Activated CD4-positive, alpha-beta T cell treated with anti-CD3 and anti-CD28 coated beads, Interleukin-2, amount 50 U/mL, for 24 hours (primary cell): ENCODE data around the gene TUBB6.

Experiments
- DNase-seq, 2 donors: peaks; one replicate each; pipeline ENCODE4 v3.0.0-alpha.2; 2020; ENCODE audit warnings: low read depth in 1 of 2, low spot score in 1 of 2

TUBB6 gene

GRCh38 chr18:12335503-12335902 lies 27.5 kb downstream of the TUBB6 start:
- no peak for DNase-seq

- no peak for DNase-seq
These were observed 28.2 kb downstream of the TUBB6 start for GRCh38 chr18:12336171-12336613.

GRCh38 chr18:12336887-12337286 lies 28.8 kb downstream of the TUBB6 start:
- no peak for DNase-seq

DNA sequence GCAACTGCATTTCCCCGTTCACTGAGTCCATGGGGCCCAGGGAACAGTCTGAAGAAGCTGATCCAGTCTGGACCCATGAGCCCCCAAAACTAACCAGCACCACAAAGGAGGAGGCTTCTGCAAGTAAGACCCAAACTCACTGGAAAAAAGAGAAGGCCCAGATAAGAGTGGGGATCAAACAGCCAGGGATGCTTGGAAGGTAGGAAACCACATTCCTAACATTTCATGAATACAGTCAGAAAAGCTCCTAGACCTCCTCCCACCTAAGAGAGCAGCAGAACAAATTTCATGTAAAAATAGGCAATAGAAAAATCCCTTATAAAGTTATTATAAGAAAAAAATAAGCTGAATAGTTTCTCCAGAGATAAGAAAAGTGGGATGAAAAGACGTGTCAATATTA lies 30.3 kb downstream of the TUBB6 start:
- DNase-seq: no peak

DNA sequence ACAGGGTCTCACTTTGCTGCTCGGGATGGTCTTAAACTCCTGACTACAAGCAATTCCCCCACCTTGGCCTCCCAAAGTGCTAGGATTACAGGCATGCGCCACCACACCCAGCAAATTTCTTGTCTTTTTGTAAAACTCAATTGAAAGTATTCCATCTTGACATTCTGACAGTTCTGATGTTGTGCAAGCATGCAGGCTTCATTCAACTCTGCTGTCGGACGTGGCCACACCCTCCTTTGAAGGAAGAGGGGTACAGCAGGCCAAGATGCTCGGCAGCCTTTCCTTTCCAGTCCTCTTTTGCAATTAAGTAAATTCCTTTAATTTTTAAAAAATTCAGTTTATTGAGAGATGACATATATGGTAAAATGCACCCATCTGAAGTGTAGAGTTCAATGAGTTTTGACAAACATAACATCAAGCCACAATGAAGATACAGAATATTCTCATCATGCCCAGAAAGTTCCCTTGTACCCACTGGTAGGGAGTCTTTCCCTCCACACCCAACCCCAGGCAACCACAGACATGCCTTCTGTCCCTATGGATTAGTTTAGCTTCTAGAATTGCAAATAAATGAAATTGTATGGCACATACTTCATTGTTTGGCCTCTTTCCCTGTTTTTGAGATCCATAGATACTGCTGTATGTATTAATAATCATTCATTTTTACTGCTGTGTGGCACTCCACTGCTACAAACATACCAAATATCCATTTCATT lies 33.1 kb downstream of the TUBB6 start:
- DNase-seq: no peak

GRCh38 chr18:12342661-12343060 lies 34.6 kb downstream of the TUBB6 start:
- no peak for DNase-seq

DNA sequence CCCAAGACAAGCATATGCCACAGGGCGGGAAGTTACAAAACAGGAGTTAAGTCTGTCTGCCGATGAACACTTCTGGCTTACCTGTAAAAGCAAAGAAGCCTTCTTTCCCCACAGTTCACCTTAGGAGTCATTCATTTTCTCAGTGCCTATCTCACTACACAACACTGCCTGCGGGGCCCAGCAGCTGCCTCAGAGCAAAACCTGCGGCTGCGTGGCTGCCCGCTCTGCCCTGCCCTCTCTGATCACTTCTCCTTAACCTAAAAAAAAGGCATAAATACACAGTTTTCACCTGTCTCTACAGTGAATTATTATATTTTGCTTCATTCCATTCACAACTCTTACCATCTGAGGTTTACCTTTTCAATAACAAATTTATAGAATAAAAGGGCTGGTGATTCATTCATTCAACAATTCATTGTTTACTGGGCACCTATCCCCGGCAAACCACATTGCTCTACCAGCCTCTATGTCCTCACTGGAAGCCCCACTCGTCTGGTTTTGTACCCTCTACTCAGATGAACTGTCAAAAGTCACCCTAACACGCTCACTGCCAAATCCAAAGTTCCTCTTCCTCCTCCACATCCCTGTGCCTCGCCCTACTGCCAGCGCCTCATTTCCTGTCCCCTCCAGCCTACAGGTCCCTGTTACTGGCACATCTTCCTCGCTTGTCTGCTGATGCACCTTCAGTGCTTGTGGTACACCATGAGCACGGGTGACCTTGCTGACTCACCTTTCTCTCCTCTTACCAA lies 37.6 kb downstream of the TUBB6 start:
- no peak for DNase-seq

- DNase-seq: no peak
These were observed 38.2 kb downstream of the TUBB6 start for GRCh38 chr18:12346240-12346565.

DNA sequence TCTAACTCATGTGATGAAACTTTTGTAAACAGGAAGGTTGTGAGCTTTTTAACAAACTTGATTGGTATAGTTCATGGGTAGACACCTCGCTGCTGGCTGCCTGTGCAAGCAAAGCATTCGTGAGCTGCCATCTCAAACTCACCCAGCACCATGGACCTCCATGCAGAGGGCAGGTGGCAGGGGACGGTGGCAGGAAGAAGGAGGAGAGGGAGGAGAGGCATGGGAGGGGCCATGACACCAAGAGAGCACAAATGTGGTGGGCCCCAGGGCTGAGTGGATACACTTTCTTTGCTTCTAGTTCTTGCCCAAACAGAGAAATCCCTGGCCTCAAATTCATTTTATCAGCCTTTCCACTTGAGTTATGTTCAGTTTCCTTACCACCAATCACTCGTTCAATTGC lies 39.9 kb downstream of the TUBB6 start:
- DNase-seq: no peak

GRCh38 chr18:12352188-12352587 lies 44.1 kb downstream of the TUBB6 start:
- no peak for DNase-seq

GRCh38 chr18:12359515-12359927 lies 51.5 kb downstream of the TUBB6 start:
- DNase-seq: no peak

- no peak for DNase-seq
These were observed 53.8 kb downstream of the TUBB6 start for GRCh38 chr18:12361770-12362378.

GRCh38 chr18:12362473-12363174 lies 54.6 kb downstream of the TUBB6 start:
- DNase-seq: no peak

DNA sequence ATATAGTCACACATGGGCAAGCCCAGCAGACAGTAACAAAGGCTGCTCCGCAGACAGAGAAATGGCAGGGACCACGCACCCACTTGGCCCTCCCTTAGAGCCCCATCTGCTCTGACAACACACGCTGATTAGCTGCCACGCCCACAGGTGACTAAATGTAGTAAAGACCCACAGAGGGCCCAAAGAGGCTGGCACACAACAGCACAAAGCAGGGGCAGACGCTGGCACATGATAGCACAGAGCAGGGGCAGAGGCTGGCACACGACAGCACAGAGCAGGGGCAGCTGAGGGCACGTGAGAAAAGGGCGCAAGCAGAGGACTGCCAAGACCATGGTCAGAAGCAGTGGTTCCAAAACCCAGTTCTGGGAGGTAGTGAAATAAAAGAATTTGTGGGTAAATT lies 58.3 kb downstream of the TUBB6 start:
- DNase-seq: no peak

DNA sequence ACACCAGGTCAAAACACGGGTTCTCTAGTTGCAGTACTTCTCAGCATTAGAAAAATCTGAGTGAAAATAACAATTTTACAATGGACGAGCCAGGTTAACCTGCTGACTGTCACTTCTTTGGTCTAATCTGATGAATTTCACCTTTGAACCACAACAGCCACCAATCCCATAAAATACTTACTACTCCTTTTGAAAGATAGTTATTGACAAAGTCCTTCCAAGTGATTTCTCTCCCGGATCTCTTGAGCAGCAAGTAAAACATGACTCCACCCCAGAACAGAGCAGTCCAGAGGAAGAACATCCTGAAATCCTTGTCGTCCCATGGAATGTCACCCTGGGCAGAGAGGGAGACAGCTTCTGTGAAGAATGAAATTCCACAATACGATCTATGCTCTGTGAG lies 58.7 kb downstream of the TUBB6 start:
- no peak for DNase-seq

- no peak for DNase-seq
These were observed 61.2 kb downstream of the TUBB6 start for GRCh38 chr18:12369211-12369610.

GRCh38 chr18:12371590-12371989 lies 63.5 kb downstream of the TUBB6 start:
- DNase-seq: no peak

DNA sequence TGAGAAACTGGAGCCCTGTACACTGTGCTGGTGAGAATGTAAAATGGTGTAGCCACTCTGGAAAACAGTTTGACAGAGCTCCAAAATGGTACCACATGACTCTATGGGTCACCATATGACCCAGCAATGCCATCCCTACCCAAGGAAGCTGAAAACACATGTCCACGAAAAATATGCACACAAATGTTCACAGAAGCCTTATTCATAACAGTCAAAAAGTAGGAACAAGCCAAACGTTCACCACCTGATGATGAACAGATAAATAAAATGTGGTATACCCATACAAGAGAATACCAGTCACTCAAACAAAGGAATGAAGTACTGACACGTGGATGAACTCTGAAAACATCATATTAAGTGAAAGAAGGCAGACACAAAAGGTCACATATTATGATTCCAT lies 64.4 kb downstream of the TUBB6 start:
- no peak for DNase-seq

DNA sequence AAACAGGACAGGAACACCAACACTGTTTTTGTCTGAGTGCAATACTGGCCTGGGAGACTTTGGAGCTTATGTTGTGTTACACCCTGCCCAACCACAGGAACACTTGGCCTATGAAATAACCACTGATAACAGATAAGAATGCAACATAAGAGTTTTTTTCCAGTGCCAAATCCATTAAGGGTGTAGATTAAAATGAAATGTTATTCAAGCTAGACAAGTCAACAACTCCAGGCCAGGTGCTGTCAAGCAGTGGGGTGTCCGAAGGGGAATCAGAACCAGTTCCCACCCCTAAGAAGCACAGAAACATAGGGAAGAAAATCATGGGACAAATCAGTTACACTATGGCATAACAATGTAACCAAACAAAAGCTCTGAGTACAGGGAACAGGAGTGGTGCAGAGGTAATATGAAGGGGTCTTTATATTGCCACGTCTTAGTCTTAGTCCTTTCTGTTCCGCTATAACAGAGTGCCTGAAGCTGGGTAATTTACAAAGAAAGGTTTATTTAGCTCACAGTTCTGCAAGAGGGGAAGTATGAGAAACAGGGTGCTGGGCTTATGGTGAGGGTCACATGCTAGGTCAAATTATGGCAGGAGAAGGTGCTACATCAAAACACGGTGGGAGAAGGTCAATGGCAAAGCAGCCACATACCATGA lies 65.2 kb downstream of the TUBB6 start:
- no peak for DNase-seq

- DNase-seq: no peak
These were observed 65.7 kb downstream of the TUBB6 start for GRCh38 chr18:12373771-12374116.

GRCh38 chr18:12374401-12374800 lies 66.4 kb downstream of the TUBB6 start:
- DNase-seq: no peak
